Measurements from ENCODE around the gene TPST1.

Gene TPST1

GRCh38 chr7:66207540-66207939, 2.4 kb downstream of the TPST1 start:
- no peak for TF ChIP-seq EZH2 (IDR thresholded peaks at IDR 0.05; ENCODE audit: borderline replicate concordance, low read depth, low read length, severe bottlenecking)
- no peak for TF ChIP-seq CTCF (IDR thresholded peaks at IDR 0.05; ENCODE audit: borderline replicate concordance, extremely low read depth, low read length, poor library complexity, severe bottlenecking)
- ATAC-seq (ENCODE audit: insufficient read depth, low read depth): no peak
- Histone ChIP-seq H3K27ac (ENCODE audit: low read length) (no peak overlapping the region), H3K4me3 (ENCODE audit: low read depth in 1 of 2, low read length in 2 of 2) (no peak overlapping the region), H4K20me1 (ENCODE audit: insufficient read depth, low read length) (no peaks in the 10 kb centered on the region), H3K9me3 (ENCODE audit: insufficient read depth, low read length, severe bottlenecking) (no peaks in the 10 kb centered on the region), H3K36me3 (ENCODE audit: insufficient read depth, low read length) (no peaks in the 10 kb centered on the region), H3K27me3 (ENCODE audit: insufficient read depth, low read length, poor library complexity) (peaks cover 12% of the 10 kb centered on the region), H3K9ac (ENCODE audit: low read depth, low read length) (no peak overlapping the region), H3K4me2 (ENCODE audit: insufficient read depth, low read length) (no peak overlapping the region), H2AFZ (ENCODE audit: low read depth, low read length) (no peak overlapping the region), H3K4me1 (ENCODE audit: insufficient read depth, low read length) (no peaks in the 10 kb centered on the region), H3K79me2 (ENCODE audit: insufficient read depth, low read length) (no peaks in the 10 kb centered on the region)
- DNase-seq: no peak

GRCh38 chr7:66211429-66211828, 6.3 kb downstream of the TPST1 start:
- ATAC-seq (ENCODE audit: insufficient read depth, low read depth) (no peak), DNase-seq (no peak)
- Histone ChIP-seq H3K27me3 (ENCODE audit: insufficient read depth, low read length, poor library complexity) (peaks cover 12% of the 10 kb centered on the region), H3K4me1 (ENCODE audit: insufficient read depth, low read length) (no peaks in the 10 kb centered on the region), H2AFZ (ENCODE audit: low read depth, low read length) (no peak overlapping the region), H3K27ac (ENCODE audit: low read length) (no peak overlapping the region), H3K4me3 (ENCODE audit: low read depth in 1 of 2, low read length in 2 of 2) (no peak overlapping the region), H3K4me2 (ENCODE audit: insufficient read depth, low read length) (no peak overlapping the region), H3K79me2 (ENCODE audit: insufficient read depth, low read length) (no peaks in the 10 kb centered on the region), H4K20me1 (ENCODE audit: insufficient read depth, low read length) (no peaks in the 10 kb centered on the region), H3K36me3 (ENCODE audit: insufficient read depth, low read length) (no peaks in the 10 kb centered on the region), H3K9me3 (ENCODE audit: insufficient read depth, low read length, severe bottlenecking) (no peaks in the 10 kb centered on the region), H3K9ac (ENCODE audit: low read depth, low read length) (no peak overlapping the region)
- no peak for TF ChIP-seq CTCF (IDR thresholded peaks at IDR 0.05; ENCODE audit: borderline replicate concordance, extremely low read depth, low read length, poor library complexity, severe bottlenecking)
- TF ChIP-seq EZH2 (IDR thresholded peaks at IDR 0.05; ENCODE audit: borderline replicate concordance, low read depth, low read length, severe bottlenecking): no peak

GRCh38 chr7:66213637-66214036, 8.5 kb downstream of the TPST1 start:
- Histone ChIP-seq H3K9me3 (ENCODE audit: insufficient read depth, low read length, severe bottlenecking) (no peaks in the 10 kb centered on the region), H3K9ac (ENCODE audit: low read depth, low read length) (no peak overlapping the region), H3K36me3 (ENCODE audit: insufficient read depth, low read length) (no peaks in the 10 kb centered on the region), H4K20me1 (ENCODE audit: insufficient read depth, low read length) (no peaks in the 10 kb centered on the region), H3K79me2 (ENCODE audit: insufficient read depth, low read length) (no peaks in the 10 kb centered on the region), H3K27ac (ENCODE audit: low read length) (no peak overlapping the region), H3K4me3 (ENCODE audit: low read depth in 1 of 2, low read length in 2 of 2) (no peak overlapping the region), H3K4me1 (ENCODE audit: insufficient read depth, low read length) (no peaks in the 10 kb centered on the region), H2AFZ (ENCODE audit: low read depth, low read length) (no peak overlapping the region), H3K4me2 (ENCODE audit: insufficient read depth, low read length) (no peak overlapping the region), H3K27me3 (ENCODE audit: insufficient read depth, low read length, poor library complexity) (no peaks in the 10 kb centered on the region)
- ATAC-seq (ENCODE audit: insufficient read depth, low read depth) (no peak), DNase-seq (no peak)
- TF ChIP-seq EZH2 (IDR thresholded peaks at IDR 0.05; ENCODE audit: borderline replicate concordance, low read depth, low read length, severe bottlenecking) (no peak), CTCF (IDR thresholded peaks at IDR 0.05; ENCODE audit: borderline replicate concordance, extremely low read depth, low read length, poor library complexity, severe bottlenecking) (no peak)

GRCh38 chr7:66216687-66217086, 11.6 kb downstream of the TPST1 start:
- no peak overlapping the region for H3K27ac ChIP-seq (ENCODE audit: low read length)
- H4K20me1 ChIP-seq (ENCODE audit: insufficient read depth, low read length): no peaks in the 10 kb centered on the region
- H3K4me3 ChIP-seq (ENCODE audit: low read depth in 1 of 2, low read length in 2 of 2): no peak overlapping the region
- H3K36me3 ChIP-seq (ENCODE audit: insufficient read depth, low read length): no peaks in the 10 kb centered on the region
- no peak overlapping the region for H3K4me2 ChIP-seq (ENCODE audit: insufficient read depth, low read length)
- ATAC-seq (ENCODE audit: insufficient read depth, low read depth) (no peak), DNase-seq (no peak)
- no peaks in the 10 kb centered on the region for H3K4me1 ChIP-seq (ENCODE audit: insufficient read depth, low read length)
- no peak overlapping the region for H2AFZ ChIP-seq (ENCODE audit: low read depth, low read length)
- no peaks in the 10 kb centered on the region for H3K27me3 ChIP-seq (ENCODE audit: insufficient read depth, low read length, poor library complexity)
- no peaks in the 10 kb centered on the region for H3K9me3 ChIP-seq (ENCODE audit: insufficient read depth, low read length, severe bottlenecking)
- no peaks in the 10 kb centered on the region for H3K79me2 ChIP-seq (ENCODE audit: insufficient read depth, low read length)
- H3K9ac ChIP-seq (ENCODE audit: low read depth, low read length): no peak overlapping the region
- TF ChIP-seq CTCF (IDR thresholded peaks at IDR 0.05; ENCODE audit: borderline replicate concordance, extremely low read depth, low read length, poor library complexity, severe bottlenecking) (no peak), EZH2 (IDR thresholded peaks at IDR 0.05; ENCODE audit: borderline replicate concordance, low read depth, low read length, severe bottlenecking) (no peak)
